DOHH2 (cell line): ENCODE measurements around the gene WDR7.

Source experiments
- H3F3A ChIP-seq: fragments of 200-600 bp; sonication (generic), shearing (Covaris generic); 2 replicates; pipeline ENCODE4 v1.6.0; 2016; ENCODE audit warnings: antibody characterized with exemption, mild to moderate bottlenecking; ENCODE audit not compliant: control insufficient read depth, insufficient read depth
- H3K27ac ChIP-seq: fragments of 200-600 bp; sonication (generic); 2 replicates; pipeline ENCODE4 v1.5.1; 2014; ENCODE audit warnings: low read depth, mild to moderate bottlenecking, low read length, moderate library complexity
- H3K27me3 ChIP-seq: fragments of 200-600 bp; sonication (generic); 2 replicates; pipeline ENCODE4 v1.6.1; 2014; ENCODE audit warnings: mild to moderate bottlenecking, low read length, mixed read lengths; ENCODE audit not compliant: control insufficient read depth
- H3K36me3 ChIP-seq: fragments of 200-600 bp; sonication (generic); 2 replicates; pipeline ENCODE4 v1.6.1; 2014; ENCODE audit warnings: mild to moderate bottlenecking, low read length, moderate library complexity, mixed read lengths; ENCODE audit not compliant: control insufficient read depth
- H3K4me1 ChIP-seq: fragments of 200-600 bp; sonication (generic); 2 replicates; pipeline ENCODE4 v1.6.1; 2014; ENCODE audit warnings: mild to moderate bottlenecking, low read length, mixed read lengths; ENCODE audit not compliant: control insufficient read depth
- H3K4me2 ChIP-seq: fragments of 200-600 bp; sonication (generic); 2 replicates; pipeline ENCODE4 v1.6.0; 2014; ENCODE audit warnings: mild to moderate bottlenecking, low read length, moderate library complexity
- H3K4me3 ChIP-seq: fragments of 200-600 bp; sonication (generic); 2 replicates; pipeline ENCODE4 v1.5.1; 2014; ENCODE audit warnings: mild to moderate bottlenecking, low read length, mixed read lengths
- H3K79me2 ChIP-seq: fragments of 200-600 bp; sonication (generic); 2 replicates; pipeline ENCODE4 v1.6.1; 2014; ENCODE audit warnings: mild to moderate bottlenecking, low read length, mixed read lengths; ENCODE audit not compliant: control insufficient read depth
- H3K9me2 ChIP-seq: fragments of 200-600 bp; sonication (generic); replicated peaks from 2 replicates; pipeline ENCODE4 v1.6.1; 2014; ENCODE audit warnings: mild to moderate bottlenecking, low read length, mixed read lengths; ENCODE audit not compliant: control insufficient read depth
- H3K9me3 ChIP-seq: fragments of 200-600 bp; sonication (generic); 2 replicates; pipeline ENCODE4 v1.6.1; 2014; ENCODE audit warnings: antibody characterized with exemption, low read length, mixed read lengths; ENCODE audit not compliant: control insufficient read depth, insufficient read depth
- H4K20me1 ChIP-seq: fragments of 200-600 bp; sonication (generic); 2 replicates; pipeline ENCODE4 v1.6.0; 2014; ENCODE audit warnings: low read depth, mild to moderate bottlenecking, antibody characterized with exemption, low read length, moderate library complexity; ENCODE audit not compliant: control insufficient read depth, insufficient read depth
- EZH2phosphoT487 ChIP-seq: fragments of 200-600 bp; sonication (generic); IDR thresholded peaks from 2 replicates; pipeline ENCODE4 v1.6.1; 2017; ENCODE audit warnings: borderline replicate concordance, mild to moderate bottlenecking, antibody characterized with exemption, low read length, moderate library complexity, mixed read lengths
- TF ChIP-seq, protein P1 (sequence below): fragments of 200-600 bp; sonication (generic); IDR thresholded peaks from one replicate; pipeline ENCODE4 v1.5.1; 2014; ENCODE audit warnings: antibody characterized with exemption, mild to moderate bottlenecking, low read depth, low read length; ENCODE audit not compliant: poor library complexity, severe bottlenecking

The WDR7 gene

GRCh38 chr18:56926734-56927133 lies 275.6 kb downstream of the WDR7 start:
- H3K27ac ChIP-seq, result no peak overlapping the region
- H3K9me3 ChIP-seq, result no peaks in the 10 kb centered on the region
- H4K20me1 ChIP-seq, result no peaks in the 10 kb centered on the region
- H3K4me1 ChIP-seq, result peaks cover 7% of the 10 kb centered on the region; the same call in 1 of the 2 replicates
- no peak overlapping the region for H3K4me3 ChIP-seq
- H3K4me2 ChIP-seq, result no peak overlapping the region
- TF ChIP-seq, protein P1, sequence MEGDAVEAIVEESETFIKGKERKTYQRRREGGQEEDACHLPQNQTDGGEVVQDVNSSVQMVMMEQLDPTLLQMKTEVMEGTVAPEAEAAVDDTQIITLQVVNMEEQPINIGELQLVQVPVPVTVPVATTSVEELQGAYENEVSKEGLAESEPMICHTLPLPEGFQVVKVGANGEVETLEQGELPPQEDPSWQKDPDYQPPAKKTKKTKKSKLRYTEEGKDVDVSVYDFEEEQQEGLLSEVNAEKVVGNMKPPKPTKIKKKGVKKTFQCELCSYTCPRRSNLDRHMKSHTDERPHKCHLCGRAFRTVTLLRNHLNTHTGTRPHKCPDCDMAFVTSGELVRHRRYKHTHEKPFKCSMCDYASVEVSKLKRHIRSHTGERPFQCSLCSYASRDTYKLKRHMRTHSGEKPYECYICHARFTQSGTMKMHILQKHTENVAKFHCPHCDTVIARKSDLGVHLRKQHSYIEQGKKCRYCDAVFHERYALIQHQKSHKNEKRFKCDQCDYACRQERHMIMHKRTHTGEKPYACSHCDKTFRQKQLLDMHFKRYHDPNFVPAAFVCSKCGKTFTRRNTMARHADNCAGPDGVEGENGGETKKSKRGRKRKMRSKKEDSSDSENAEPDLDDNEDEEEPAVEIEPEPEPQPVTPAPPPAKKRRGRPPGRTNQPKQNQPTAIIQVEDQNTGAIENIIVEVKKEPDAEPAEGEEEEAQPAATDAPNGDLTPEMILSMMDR, result no peak
- TF ChIP-seq EZH2phosphoT487, result no peak
- H3K79me2 ChIP-seq, result no peaks in the 10 kb centered on the region
- no peaks in the 10 kb centered on the region for H3F3A ChIP-seq
- H3K9me2 ChIP-seq, result no peaks in the 10 kb centered on the region
- H3K27me3 ChIP-seq, result no peaks in the 10 kb centered on the region
- no peaks in the 10 kb centered on the region for H3K36me3 ChIP-seq

GRCh38 chr18:56927786-56928185 lies 276.6 kb downstream of the WDR7 start:
- no peak overlapping the region for H3K27ac ChIP-seq
- no peaks in the 10 kb centered on the region for H3K36me3 ChIP-seq
- no peaks in the 10 kb centered on the region for H4K20me1 ChIP-seq
- TF ChIP-seq EZH2phosphoT487, result no peak
- TF ChIP-seq, protein P1, result no peak
- no peak overlapping the region for H3K4me3 ChIP-seq
- no peaks in the 10 kb centered on the region for H3K9me3 ChIP-seq
- H3K4me1 ChIP-seq, result no peaks in the 10 kb centered on the region
- H3F3A ChIP-seq, result no peaks in the 10 kb centered on the region
- no peak overlapping the region for H3K4me2 ChIP-seq
- no peaks in the 10 kb centered on the region for H3K9me2 ChIP-seq
- no peaks in the 10 kb centered on the region for H3K79me2 ChIP-seq
- no peaks in the 10 kb centered on the region for H3K27me3 ChIP-seq

DNA sequence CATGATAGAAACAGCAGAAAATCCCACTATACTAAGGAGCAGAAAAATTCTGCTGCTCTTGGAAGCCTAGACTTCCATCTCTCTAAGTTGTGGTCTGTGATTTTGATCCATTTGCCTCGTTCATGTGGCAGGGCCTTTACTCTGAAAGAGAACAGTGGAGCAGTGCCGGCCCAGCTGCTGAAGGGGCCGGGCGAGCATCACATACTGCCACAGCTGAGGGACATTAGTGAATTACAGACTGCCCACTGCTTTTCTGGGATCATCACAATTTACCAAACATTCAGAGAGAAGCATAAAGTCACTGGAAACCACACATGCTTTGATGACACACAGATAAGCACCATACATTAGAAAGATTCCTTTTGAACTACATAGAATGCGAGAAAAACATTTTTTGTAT lies 278.7 kb downstream of the WDR7 start:
- no peak overlapping the region for H3K4me2 ChIP-seq
- H3K4me1 ChIP-seq, result no peaks in the 10 kb centered on the region
- H3K9me3 ChIP-seq, result no peaks in the 10 kb centered on the region
- TF ChIP-seq, protein P1, result no peak
- TF ChIP-seq EZH2phosphoT487, result no peak
- no peaks in the 10 kb centered on the region for H3K27me3 ChIP-seq
- H3K27ac ChIP-seq, result no peak overlapping the region
- no peak overlapping the region for H3K4me3 ChIP-seq
- H4K20me1 ChIP-seq, result no peaks in the 10 kb centered on the region
- H3F3A ChIP-seq, result no peaks in the 10 kb centered on the region
- no peaks in the 10 kb centered on the region for H3K79me2 ChIP-seq
- no peaks in the 10 kb centered on the region for H3K9me2 ChIP-seq
- no peaks in the 10 kb centered on the region for H3K36me3 ChIP-seq

DNA sequence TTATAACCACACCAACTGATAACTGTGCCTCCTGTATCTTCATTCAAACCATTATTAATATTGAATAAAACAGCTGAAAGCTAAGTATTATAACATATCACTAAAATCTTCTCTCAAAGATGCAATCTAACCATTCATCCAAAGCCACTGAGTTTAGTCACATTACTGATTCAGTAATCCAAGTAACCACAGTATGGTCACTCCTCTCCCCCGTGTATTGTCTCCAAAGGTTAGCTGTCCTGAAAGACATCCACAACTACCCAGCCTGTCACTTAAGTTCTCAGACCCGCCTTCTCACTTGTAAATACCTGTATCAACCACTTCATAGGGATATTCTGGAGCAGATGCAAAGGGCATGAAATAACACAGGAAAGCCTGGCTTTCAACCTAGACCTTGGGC lies 282.3 kb downstream of the WDR7 start:
- Histone ChIP-seq H3F3A (no peaks in the 10 kb centered on the region), H3K9me2 (no peaks in the 10 kb centered on the region), H3K36me3 (no peaks in the 10 kb centered on the region), H3K4me3 (no peak overlapping the region), H3K4me2 (no peak overlapping the region), H3K27ac (no peak overlapping the region), H3K9me3 (no peaks in the 10 kb centered on the region), H3K4me1 (no peaks in the 10 kb centered on the region), H3K27me3 (no peaks in the 10 kb centered on the region), H3K79me2 (no peaks in the 10 kb centered on the region), H4K20me1 (no peaks in the 10 kb centered on the region)
- no peak for TF ChIP-seq EZH2phosphoT487
- TF ChIP-seq, protein P1, result no peak
